NCI-H128 (cell line): Measurements from ENCODE around the gene TVP23A.
"Not testable (repeated sequence)": the region's sequence is repeated elsewhere in the genome, so short reads cannot be mapped to it uniquely, and the experiment has no call there.

Source experiments
- DNase-seq: peaks from one replicate; lab custom pipeline; 2025; ENCODE audit not compliant: unreplicated experiment; lab: John Stamatoyannopoulos, UW

The TVP23A gene

DNA sequence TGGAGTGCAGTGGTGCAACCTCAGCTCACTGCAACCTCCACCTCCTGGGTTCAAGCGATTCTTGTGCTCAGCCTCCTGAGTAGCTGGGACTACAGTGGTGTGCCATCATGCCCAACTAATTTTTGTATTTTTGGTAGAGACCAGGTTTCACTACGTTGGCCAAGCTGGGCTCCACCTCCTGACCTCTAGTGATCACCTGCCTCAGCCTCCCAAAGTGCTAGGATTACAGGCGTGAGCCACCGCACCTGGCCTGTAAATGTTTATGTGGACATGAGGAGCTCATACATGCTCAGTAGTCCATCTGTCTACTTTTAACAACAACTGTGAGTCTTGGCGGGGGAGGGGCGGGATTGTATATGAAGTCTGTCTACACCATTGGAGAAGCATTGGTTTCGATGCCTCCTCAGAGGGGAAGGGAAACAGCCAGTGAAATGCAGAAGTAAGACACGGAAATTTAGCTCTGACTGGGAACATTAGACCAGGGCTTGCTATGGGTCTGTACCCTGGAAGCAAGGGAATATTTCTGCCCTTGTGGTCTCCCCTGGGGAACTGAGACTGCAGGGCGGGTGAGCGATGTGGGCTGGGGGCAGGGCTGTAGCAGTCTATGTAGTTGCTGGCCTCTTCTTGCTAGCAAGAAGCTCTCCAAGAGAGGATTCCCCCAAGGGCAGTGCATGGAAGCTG, 65.6 kb downstream of the TVP23A start:
- no peak for DNase-seq

DNA sequence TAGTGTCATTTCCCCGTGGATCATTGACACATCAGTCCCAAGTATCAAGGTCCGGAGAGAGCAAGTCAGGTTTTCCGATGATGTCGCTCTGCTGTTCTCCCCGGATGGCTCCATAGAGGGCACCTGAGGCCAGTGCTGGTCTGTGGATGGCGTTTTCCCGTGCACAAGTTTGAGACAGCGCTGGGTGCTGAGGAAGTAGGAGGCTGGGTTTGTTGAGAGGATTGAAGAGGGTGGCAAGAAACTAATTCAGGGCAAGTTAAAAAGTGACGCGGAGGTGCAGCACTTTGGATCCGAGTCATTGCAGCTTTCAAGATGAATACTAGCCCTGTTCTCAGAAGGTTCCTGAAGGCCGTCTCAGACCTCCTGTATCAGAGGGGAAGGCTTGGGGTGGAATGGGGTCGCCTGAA, 67.3 kb downstream of the TVP23A start:
- no peak for DNase-seq

DNA sequence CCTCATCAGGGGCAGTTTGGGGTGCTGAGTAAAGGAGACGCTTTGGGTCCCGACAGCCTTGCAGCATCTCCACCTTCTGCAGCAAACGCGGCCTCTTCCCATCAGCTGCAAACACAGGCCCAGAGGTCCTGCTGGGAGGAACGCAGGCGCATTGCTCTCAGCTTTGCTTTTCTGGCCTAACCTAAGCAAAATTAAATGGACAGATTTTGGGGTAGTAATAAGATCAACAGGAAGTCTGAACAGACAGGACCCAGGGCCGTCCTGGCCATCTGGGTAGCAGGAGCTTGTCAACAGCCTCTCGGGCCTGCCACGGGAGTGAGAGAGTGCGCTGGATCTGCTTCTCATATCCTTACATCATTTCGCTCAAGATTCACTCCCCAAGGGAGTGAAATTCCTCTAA, 67.8 kb downstream of the TVP23A start:
- no peak for DNase-seq

DNA sequence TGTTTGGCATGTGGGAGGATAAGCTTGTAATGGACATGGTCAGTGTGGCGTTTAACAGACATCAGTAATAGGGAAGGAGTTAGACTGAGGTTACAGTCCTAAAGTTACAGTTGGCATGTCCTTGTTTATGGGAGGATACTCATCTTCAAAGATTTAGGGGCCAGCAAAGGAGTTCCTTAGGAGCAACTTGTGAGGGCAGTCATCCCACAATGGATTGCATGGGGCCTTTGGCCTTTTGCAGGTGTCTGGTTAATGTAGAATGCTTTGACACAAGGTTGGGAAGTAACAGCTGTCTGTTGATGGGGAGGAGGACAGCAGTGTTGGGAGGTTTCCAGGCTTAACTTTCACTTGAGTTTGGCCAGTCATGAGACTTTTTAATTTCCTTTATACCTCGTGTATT, 72.8 kb downstream of the TVP23A start:
- no peak for DNase-seq

DNA sequence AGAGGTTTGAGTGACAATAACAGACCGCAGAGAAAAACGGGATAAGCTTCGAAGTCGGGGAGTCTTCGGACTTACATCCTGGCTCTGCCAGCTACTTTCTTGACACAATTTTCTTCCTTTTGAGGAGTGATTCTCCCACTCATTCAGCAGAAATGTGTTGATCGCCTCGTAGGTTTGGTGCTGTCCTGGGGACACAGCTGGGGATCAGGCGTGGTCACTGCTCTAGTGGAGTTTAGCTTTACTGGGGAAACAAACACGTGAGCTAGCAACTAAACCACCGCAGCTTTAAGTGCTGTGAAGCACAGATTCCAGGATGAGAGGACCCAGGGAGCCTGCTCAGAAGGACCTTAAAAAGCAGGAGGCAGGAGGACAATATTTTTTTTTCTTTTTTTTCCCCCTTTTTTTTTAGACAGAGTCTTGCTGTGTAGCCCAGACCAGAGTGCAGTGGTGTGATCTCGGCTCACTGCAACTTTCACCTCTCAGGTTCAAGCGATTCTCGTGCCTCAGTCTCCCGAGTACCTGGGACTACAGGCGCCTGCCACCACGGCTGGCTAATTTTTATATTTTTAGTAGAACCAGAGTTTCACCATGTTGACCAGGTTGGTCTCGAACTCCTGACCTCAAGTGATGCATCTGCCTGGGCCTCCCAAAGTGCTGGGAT, 74.1 kb downstream of the TVP23A start:
- DNase-seq, result no peak

DNA sequence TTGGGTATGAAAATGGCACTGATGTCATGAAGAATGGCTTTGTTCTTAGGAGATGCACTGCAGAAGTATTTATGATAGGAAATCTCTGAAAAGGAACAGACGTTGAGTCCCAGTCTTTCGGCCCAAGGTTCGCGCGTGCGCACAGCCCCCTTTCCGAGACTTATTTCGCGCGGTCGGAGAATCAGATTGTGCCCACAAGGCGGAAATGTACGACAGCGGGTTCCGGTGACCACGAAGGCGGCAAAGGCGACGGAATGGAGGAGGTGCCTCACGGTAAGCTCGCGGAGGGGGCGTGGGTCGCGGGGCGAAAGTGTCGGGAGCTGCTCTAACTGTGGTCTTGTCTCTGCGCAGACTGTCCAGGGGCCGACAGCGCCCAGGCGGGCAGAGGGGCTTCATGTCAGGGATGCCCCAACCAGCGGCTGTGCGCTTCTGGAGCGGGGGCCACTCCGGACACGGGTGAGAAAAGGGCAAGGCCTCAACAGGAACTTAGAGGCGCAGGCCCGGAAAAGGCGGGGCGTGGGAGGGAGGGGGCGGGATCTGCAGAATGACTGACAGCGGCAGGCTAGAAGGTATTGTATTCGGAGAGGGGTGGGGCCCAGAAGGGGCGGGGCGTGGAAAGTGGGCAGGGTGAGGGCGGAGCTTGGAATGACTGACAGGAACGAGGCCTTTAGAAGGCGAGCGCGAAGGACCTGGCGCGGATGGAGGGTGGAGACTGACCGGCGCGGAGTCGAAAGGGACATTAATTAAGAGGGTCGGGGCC, 74.8 kb downstream of the TVP23A start, which contains the start of gene NUBP1:
Gene NUBP1, plus strand, starts transcription at position 233 of the 760 bp plus-strand sequence. Its CDS starts 22 bp downstream, at position 255.
- peak; percentile 65 for DNase-seq

DNA sequence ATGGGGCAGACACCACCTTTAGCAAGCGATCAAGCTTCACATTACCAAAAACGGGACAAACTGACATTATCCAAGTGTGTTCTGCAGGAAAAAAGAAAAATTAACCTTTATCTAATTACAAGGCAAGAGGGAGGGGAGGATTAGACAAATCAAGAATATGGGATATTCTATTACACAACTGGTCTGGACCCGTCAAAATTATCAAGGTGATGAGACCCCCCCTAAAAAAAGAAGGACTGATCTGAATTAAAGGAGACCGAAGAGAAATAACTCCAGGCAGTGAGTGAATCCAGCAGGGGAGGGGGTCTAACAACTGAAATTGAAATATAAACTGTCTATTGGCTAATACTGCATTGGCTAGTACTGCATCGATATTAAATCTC, 75.4 kb downstream of the TVP23A start:
- no peak for DNase-seq

DNA sequence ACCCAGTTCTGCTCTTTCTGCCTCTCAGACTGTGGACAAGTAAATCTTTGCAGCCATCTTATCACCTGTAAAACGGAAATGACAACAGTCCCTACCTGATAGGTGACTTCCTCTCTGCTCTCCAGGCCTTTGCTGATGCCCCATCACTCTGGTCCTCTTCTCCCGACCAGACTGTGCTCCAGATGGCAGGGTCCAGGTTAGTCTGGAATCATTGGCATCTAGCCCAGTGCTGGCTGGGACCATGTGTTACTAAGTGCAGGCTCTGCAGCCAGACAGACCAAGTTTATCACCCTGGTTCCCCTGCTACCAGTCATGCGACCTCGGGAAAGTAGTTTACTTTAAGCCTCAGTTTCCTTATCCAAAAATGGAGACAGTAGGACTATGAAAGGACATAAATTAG, 76.8 kb downstream of the TVP23A start:
- DNase-seq, result no peak

DNA sequence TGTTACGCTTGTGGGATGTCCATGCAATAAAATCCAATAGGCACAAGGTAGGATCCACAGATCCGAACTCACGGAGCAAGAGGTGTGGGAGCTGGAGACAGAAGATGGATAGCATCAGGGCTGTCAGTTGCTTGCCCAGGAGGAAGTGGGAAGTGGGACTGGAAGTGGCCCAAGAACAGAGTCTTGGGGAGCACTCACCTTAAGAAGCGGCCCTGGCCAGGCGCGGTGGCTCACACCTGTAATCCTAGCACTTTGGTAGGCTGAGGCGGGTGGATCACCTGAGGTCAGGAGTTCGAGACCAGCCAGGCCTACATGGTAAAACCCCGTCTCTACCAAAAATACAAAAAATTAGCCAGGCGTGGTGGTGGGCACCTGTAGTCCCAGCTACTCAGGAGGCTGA, 77.3 kb downstream of the TVP23A start:
- DNase-seq, result not testable (repeated sequence)

DNA sequence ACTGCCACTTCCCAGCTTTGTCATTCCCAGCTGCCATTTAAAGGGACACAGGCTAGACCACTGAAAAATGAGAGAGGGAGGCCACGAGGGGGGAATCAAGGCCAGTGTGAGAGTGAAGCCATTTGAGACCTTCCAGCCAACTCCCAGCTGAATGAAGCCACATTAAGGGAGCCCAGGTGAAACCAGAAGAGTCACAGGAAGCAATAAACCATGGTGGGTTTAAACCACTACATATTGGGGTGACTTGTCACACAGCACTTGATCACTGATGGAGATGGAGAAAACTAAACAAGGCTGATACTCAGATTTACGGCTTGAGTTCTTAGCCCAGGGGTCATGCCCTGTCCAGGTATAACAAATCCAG, 77.8 kb downstream of the TVP23A start:
- no peak for DNase-seq

DNA sequence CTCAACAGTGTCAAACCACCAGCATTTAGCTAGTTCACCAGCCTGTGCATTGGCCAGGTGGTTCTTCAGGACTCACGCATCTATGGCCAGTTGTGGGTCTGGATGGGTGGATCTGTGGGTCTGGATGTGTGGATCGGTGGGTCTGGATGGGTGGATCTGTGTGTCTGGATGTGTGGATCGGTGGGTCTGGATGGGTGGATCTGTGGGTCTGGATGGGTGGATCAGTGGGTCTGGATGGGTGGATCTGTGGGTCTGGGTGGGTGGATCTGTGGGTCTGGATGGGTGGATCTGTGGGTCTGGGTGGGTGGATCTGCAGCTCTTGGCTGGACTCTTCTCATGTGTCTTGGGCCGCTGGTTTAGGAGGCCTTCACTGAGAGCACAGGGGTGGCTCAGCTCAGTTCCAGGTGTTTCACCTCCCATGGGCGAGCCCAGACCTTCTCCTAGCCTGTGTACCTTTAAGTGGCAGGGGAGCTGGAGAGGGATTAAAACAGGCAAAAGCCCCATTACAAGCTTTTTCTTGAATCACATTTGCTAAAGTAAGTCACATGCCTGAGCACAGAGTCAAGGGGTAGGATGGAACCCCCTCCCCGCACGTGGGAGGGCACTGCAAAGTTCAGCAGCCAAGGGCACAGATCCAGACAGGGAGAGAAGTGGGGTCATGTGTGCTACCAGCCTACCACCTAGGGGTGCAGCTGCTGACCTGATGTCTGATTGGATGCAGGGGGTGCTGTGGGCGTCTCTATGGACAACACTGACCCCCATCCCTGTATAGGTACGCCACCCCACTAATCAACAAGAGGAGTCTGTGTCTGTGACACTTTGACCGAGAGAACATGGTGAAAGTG, 78.4 kb downstream of the TVP23A start:
- DNase-seq, result no peak

DNA sequence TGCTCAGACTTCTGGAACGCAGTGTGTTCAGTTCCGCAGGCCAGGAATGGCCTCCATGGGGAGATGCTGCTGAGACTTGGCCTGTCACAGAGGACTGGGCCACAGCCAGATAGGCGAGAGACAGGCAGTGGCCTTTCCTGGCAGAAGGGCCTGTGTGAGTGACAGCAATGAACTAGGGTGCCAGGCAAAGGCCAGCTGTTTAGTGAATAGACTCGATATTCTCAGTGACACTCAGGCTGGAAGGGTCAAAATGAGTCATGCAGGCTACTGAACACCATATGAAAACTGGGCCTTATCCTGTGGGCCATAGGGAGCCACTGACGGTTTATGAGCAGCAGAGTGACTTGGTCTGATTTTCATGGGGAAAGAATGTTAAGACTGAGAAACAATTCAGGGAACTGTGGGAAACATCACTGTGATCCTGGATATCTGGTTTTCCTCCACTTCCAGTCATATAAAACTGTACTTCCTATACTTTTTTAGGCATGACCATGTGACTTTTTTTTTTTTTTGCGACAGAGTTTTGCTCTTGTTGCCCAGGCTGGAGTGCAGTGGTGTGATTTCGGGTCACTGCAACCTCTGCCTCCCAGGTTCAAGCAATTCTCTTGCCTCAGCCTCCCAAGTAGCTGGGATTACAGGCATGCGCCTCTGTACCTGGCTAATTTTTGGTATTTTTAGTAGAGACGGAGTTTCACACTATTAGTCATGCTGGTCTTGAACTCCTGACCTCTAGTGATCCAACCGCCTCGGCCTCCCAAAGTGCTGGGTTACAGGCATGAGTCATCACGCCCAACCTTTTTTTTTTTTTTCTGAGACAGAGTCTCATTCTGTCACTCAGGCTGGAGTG, 80.1 kb downstream of the TVP23A start:
- no peak for DNase-seq

DNA sequence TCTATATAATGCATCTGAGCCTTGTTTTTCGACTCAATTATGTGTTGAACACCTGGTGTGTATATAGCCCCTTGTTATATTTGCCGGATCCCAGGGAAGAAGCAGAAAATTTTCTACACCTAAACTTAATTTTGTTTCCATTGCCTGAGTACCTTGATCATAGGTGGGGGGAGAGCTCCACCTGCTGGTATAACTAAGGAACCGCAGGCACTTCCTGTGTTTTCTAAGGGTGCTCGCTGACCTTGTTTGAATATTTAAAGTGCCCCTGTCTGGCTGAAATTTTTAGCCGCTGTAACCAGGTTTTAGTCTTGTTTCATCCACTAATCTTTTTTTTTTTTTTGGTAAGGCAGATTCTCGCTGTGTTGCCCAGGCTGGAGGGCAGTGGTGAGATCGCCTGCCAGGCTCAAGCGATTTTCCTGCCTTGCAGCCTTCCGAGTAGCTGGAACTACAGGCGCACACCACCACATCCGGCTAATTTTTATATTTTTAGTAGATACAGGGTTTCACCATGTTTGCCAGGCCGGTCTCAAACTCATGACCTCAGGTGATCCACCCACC, 81.4 kb downstream of the TVP23A start:
- DNase-seq, result no peak

DNA sequence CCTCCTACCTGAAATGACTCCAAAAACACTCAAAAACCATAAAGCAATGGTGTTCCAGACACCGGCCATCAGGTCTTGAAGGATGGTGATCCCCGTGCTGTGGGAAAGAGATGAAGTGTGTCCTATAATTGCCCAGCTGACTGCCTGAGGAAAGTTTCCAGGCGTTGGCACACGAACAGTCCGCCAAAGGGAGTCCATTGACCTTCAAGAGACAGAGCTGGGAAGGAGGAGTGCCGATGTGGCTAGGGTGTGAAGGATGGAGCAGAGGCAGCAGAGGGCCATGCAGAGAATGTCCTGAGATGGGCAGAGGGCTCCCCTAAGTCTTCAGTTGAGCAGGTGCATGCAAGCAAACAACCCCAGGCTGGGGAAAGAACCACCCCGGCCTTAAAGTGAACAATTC, 86.8 kb downstream of the TVP23A start:
- DNase-seq, result no peak

DNA sequence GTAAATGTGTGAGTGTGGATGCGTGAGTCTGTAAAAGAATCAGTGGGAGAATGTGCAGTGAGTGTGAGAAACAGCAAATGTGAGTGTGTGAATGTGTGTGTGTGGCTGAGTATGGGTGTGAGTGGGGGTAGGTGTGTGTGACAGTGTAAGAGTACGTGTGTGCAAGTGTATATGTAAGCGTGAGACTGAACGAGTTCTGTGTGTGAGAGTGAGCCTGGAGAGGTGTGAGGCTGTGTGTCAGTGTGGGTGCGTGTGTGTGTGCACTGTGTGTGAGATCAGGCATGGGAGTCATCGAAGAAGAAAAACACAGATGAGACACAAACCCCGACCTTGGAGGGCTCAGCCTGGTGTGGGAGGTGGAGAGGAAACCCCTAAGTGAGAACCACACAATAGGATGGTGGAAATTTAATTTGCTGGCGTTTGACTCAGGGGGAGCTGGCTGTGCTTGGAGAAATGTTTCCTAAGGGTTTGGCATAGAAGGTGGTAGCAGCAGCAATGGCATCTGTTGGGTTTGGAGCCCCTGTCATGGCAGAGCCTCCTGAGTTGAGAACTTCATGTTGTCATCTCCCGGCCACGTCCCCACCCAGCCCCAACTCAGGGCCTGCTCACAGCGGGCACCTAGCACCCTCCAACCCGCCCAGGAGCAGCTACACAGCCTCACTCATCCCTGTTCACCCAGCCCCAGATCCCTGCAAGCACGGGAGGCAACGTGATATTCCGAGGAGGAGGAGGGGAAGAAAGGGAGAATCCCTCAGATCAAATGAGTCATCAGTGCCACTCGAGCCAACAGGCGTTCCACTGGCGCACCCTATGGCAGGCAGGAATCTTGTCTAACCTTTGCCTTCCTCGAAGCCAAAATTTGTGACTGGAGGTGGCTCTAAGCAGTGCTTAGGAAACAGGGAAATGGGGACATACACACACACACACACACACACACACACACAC, 89.2 kb downstream of the TVP23A start:
- no peak for DNase-seq

DNA sequence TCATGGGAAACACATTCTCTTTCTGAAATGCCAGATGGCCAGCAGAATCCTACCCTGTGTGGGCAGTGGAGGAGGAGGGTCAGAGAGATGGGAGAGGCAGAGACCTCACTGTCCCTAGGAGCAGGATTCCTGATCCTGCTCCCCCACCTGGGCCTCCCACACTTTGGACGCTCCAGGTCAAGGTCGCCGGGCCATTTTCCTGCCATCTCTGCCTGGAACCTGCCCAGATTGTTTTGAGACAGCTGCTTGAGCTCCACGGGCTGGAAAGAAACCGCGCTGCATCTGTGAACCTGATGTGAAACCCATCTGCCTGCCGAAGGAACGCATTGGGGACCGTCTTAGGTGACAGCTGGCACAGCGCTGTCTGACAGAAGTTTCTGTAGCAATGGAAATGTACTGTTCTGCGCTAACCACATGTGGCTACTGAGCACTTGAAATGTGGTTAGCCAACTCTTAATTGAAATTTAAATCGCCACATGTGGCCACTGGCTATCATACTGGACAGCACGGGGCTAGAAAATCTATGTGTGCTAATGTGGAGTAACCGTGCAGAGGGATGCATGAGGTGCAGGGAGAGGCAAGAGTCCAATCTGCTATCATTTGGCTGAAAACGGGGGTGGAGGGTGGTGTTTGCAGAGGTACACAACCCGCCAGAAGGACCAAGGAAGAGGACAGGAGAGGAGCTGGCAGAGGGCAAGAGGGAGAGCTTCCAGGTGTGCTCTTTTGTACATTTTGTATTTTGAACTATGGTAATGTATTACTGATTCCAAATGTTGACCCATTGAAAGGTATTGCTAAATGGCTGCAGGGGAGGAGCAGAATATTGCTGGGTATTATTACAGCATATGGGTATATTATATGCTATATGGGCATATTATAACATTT, 90.3 kb downstream of the TVP23A start:
- no peak for DNase-seq
